NCI-H2196 treated with DMSO at 0.1 percent for 48 hours (cell line): ENCODE results near the gene SOX2.

ENCODE experiments used
- DNase-seq: peaks from one replicate; lab custom pipeline; 2025; ENCODE audit not compliant: unreplicated experiment; lab: John Stamatoyannopoulos, UW

The SOX2 gene

DNA sequence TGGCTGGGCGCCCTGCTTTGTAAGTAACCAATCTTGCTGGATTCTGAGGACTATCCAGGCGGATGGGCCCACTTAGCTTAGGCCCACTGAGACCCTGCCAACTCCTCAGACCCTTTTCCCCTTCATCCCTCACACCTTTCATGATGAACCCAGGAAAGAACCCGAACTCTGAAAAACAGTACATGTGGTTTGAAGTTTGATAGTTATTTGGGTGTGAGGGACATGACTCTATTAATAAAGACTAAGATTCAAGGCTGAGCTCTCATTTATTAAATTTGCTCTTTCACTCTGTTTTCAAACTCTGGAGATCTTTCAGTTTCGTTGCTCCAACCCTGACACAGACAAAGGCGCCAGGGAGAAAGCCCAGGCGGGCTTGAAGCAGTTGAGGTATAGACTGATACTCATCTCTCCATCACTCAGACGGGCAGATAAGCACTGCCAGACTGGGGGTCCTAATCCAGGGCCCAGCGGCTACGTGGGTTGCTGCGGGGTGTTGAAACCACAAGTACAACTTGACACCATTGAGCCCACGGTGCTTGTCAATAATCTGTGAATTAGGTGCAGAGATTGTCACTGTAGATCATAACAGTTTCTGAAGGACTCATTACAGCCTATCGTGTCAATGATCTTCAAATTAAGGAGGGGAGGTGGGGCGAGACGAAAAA, 7.2 kb upstream of the SOX2 start:
- DNase-seq: no peak

DNA sequence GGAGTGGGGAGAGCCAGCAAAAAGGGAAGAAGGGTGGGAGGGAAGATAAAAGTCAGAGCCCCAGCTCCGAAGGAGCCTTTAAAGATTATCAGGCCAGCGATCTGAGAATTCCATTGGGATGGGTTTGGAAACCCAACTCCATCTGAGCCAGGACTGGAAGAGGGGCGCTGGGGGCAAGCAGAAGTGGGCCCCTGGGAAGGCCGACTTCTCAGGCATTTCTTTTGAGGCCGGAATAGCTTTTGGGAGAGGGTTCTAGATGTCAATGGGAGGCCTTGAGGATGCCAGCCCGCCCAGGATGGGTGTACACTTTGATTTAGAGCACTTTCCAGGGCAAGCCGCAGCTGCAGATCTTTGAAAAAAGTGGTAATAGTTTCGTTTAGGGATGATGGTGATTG, 6.6 kb upstream of the SOX2 start:
- no peak for DNase-seq

DNA sequence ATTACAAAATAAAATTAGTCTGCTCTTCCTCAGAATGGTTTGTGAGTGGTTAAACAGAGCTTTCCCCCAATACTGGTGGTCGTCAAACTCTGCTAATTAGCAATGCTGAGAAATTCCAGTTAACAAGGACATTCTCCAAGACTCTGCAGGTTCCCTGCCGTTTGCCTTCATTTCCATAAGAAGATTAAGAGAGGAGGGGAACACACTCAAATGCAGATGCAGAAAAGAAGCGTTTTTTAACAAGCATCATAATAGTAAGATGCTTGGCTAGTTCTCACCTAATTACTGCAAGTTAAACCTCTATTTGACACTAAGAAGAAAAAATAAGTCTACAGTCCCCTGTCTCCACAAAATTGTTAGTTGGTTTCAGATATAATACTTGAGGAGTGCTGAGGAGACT, 3.7 kb upstream of the SOX2 start:
- DNase-seq: no peak

DNA sequence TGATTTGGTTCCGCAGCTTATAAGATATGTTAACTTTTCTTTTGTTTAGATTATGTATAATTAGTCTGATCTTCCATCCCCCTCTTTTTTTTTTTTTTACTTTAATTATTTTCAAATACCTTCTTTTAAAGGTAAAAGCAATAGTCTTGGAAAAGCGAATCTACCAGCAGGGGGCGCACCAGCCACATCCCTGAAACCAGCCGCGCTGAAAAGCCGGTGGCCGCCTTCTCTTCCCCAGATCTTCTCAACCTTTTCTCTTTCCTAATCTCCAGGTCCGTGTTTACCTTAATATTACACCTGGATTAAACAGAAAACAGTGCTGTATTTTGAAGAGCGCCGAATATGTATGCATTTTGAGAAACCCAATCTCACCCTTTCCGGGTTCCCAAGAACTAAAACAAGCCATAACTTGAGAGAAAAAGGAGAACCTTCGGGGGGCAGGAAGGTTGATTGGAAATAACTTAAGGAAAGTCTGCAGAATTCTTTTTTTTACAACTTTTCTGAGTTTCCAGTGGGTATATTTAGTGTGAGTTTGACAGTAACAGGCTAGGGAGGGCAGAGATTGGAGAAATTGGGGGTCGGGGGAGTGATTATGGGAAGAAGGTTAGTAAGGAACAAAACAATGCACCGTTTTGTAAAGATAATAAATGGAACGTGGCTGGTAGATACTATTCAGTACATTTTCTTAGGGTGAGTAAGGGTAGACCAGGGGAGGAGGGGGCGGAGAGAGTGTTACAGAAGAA, 2.0 kb upstream of the SOX2 start:
- peak; percentile 75 for DNase-seq

DNA sequence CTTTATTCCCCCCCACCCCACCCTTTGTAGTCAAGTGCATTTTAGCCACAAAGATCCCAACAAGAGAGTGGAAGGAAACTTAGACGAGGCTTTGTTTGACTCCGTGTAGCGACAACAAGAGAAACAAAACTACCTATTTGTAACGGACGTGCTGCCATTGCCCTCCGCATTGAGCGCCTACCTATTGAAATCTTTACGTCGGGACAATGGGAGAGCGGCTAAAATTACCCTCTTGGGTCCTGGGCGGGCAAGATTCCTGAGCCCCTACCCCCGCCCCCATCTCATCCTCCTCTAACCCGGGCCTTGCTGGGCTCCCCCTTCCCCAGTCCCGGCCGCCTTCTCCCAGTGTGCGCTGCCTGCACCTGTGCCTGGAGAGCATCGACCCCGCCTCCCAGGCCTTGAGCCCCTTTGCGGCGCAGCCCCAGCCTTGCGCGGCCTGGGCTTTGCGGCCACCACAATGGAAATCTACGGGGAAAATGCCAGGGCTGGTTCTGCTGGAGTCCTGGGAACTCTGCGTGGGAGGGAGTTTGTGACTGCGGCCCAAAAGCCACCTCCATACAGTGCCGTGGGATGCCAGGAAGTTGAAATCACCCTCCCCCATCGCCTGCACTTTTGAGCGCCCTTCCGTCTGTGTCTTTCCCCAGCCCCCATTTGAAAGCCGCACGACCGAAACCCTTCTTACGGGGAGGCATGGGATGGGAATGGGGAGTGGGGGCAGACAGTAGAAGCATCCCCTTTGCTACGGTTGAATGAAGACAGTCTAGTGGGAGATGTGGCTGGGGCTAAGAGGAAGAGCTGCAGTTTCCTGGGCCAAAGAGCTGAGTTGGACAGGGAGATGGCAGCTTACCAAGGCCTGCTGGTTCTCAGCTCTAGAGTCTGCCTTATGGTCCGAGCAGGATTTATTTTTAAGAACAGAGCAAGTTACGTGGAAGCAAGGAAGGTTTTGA, 1.1 kb upstream of the SOX2 start:
- DNase-seq: peak; percentile 81

DNA sequence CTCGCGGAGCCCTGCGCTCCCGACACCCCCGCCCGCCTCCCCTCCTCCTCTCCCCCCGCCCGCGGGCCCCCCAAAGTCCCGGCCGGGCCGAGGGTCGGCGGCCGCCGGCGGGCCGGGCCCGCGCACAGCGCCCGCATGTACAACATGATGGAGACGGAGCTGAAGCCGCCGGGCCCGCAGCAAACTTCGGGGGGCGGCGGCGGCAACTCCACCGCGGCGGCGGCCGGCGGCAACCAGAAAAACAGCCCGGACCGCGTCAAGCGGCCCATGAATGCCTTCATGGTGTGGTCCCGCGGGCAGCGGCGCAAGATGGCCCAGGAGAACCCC, 464 bp downstream of the SOX2 start:
- no peak for DNase-seq

DNA sequence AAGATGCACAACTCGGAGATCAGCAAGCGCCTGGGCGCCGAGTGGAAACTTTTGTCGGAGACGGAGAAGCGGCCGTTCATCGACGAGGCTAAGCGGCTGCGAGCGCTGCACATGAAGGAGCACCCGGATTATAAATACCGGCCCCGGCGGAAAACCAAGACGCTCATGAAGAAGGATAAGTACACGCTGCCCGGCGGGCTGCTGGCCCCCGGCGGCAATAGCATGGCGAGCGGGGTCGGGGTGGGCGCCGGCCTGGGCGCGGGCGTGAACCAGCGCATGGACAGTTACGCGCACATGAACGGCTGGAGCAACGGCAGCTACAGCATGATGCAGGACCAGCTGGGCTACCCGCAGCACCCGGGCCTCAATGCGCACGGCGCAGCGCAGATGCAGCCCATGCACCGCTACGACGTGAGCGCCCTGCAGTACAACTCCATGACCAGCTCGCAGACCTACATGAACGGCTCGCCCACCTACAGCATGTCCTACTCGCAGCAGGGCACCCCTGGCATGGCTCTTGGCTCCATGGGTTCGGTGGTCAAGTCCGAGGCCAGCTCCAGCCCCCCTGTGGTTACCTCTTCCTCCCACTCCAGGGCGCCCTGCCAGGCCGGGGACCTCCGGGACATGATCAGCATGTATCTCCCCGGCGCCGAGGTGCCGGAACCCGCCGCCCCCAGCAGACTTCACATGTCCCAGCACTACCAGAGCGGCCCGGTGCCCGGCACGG, 991 bp downstream of the SOX2 start:
- peak; percentile 48 for DNase-seq

DNA sequence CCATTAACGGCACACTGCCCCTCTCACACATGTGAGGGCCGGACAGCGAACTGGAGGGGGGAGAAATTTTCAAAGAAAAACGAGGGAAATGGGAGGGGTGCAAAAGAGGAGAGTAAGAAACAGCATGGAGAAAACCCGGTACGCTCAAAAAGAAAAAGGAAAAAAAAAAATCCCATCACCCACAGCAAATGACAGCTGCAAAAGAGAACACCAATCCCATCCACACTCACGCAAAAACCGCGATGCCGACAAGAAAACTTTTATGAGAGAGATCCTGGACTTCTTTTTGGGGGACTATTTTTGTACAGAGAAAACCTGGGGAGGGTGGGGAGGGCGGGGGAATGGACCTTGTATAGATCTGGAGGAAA, 1.5 kb downstream of the SOX2 start:
- DNase-seq: no peak

DNA sequence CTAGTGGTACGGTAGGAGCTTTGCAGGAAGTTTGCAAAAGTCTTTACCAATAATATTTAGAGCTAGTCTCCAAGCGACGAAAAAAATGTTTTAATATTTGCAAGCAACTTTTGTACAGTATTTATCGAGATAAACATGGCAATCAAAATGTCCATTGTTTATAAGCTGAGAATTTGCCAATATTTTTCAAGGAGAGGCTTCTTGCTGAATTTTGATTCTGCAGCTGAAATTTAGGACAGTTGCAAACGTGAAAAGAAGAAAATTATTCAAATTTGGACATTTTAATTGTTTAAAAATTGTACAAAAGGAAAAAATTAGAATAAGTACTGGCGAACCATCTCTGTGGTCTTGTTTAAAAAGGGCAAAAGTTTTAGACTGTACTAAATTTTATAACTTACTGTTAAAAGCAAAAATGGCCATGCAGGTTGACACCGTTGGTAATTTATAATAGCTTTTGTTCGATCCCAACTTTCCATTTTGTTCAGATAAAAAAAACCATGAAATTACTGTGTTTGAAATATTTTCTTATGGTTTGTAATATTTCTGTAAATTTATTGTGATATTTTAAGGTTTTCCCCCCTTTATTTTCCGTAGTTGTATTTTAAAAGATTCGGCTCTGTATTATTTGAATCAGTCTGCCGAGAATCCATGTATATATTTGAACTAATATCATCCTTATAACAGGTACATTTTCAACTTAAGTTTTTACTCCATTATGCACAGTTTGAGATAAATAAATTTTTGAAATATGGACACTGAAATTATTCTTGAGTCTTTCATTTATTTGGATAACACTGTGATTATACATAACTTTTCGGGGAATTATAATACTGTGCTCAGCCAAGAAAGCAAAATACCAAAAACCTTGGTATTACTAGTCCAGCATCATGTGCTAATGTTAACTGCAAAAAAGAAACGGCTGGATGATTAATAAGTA, 2.2 kb downstream of the SOX2 start:
- DNase-seq: no peak

DNA sequence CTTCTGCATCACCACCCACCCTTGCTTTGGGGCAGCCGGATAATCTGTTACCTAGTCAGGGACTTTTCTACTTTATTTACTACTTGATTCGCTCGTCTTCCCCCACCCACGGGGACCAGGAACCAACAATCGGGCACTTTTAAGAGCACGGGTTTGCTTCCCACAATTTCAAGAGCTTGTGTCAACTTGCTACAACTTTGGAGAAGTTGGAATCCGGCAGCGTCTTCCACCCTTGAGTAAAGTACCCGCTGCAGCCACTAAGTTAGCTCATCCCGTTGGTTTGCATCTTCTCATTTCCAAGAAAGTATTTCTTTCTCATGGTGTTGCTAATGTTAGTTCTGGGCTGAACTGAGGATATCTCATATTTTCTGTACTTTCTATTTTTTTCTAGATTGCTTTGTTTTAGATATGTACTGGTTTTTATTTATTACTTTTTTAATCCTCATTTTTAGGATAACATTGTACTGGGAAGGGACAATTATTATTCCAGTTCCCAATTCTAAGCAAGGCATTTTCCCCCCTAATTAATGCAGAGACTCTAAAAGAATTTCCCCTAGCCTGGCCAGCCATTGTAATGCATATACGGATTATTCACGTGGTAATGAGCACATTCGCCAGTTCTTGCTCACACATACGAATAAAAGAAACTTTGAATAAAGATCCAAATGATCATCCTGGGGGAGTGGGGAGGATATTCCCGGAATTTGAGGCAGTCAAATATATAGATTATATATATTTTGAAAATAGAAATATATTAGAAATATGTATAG, 4.0 kb downstream of the SOX2 start:
- DNase-seq: no peak

DNA sequence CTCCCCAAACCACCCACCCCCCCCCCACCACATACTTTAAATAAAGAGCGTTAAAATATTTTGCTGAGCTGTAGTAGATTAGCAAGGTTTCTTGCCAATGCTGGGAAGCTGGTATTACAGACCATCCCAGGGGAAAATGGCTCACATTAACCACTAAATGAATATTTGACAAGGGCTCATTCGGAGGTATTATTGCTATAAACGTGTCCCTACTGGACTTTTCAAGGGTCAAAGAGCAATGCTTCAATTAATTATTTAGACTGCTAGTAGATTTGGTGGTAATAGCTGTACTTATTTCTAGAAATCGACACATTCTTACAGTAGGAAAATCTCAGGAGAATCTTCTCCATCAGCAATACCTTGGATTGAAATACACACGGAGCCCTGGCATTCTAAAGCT, 5.2 kb downstream of the SOX2 start:
- DNase-seq: no peak

DNA sequence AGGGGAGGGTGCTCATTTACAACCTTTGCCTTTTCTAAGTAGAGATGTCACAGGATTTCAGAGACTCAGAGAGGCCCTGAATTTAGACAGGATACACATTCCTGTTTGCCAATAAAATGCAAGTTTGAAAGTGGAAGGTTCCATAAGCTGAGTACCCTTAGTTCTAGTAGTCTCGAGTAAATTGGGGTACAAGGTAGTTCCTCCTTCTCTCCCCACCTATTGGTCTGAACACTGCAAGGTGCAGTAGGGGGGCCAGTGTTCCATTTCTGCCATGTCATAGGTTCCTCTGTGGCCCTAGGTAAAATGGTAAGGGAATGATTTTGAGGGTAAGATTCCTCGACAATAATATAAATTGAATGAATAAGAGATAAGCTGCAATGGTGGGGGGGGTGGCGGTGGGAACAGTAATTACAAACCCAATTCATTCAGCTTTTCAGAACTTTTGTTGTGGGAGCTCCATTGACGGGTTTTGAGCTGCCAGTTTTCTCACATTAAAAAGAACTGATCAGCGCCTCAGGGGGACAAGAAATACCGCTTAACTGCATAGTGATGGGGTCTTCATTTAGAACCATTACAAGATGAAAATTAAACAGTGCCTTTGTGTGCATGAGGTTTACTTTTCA, 5.9 kb downstream of the SOX2 start:
- no peak for DNase-seq

DNA sequence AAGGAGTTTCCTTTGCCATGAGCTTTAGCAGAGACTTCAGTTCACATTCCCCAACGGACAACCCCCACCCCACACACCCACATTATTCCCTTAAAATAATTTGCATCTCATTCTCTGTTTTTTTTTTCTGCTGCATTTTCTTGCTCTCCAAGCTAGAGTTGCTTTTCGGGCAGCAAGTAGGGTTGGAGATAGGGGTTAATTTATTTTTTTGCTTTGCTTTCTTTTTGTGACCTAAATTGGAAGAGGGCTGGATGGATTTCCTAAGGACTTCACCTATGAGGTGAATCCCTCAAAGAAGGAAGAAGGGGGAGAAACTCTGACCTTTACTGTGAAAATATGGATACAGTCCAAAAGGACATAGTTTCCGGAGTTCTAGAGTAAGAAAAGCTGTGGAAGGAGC, 6.6 kb downstream of the SOX2 start:
- DNase-seq: no peak

DNA sequence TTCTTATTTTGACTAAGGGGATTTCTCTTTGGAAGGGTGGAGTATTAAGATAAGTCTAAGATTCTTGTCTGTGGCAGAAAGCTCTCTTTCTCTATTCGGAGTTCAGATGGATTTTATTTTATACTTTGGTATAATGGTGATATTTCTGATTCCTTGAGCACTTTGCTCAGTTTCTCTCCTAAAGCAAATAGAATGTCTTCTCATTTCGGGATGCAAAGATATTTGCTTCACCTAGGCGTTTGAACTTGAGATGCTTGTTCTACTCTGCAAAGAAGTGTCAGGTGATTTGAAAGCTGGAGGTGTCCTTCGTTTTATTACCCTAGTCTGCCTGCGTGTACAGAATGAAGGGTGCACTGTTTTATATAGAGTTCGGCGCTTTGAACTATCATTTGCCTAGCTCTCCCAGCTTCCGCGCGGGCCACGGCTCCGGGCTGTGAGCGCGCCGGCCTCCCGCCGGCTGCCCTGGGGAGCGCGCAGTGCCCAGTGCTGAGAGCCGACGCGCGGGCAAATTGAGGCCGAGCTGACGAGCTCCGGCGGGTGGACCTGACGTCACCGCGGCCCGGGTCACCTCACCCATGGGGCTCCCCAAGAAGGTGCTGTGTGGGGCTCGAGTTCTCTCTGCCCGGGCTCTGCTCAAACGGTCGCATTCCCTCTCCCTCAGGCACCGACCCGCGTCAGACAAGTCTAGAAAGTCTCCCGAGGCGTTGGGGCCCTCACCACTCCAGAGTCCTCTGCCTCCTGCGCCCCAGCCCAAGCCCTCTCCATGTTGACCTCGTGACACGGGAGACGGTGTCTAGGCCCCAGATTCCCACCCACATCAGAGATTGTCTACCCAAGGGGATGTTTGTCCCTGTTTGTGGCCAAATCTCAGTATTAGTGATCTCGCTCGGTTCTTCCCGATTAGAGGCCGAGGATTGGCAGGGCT, 7.5 kb downstream of the SOX2 start:
- peak; percentile 40 for DNase-seq

DNA sequence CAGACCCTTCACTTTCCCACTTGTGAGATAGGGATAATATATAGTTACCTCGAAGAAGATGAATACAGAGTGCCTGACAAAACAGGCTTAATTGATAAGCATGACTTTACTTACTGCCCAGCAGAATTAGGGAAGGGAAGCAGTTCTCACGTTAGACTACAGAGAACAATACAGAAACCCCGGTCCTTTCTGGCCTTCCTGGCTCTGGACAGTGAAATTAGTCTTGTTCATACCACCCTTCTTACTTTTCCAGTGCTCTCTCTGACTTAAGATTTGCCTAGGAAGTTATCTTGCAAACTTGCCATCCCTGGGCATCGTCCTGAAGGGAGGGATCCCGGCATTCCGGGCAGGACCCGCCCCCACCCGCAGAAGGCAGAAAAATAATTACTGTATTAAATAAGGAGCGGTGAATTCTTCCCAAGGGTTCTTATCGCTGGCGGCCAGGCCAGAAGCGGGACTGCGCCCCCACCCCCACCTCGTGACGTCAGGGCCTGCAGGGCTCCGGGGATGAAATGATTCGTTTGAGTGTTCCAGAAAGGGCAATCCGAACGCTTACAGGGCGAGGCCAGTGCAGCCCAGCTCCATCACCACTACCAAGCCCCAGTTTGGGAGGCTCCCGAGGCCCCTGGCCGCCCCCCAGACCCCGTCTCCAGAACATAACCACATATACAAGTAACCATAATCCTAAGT, 8.4 kb downstream of the SOX2 start:
- DNase-seq: no peak

DNA sequence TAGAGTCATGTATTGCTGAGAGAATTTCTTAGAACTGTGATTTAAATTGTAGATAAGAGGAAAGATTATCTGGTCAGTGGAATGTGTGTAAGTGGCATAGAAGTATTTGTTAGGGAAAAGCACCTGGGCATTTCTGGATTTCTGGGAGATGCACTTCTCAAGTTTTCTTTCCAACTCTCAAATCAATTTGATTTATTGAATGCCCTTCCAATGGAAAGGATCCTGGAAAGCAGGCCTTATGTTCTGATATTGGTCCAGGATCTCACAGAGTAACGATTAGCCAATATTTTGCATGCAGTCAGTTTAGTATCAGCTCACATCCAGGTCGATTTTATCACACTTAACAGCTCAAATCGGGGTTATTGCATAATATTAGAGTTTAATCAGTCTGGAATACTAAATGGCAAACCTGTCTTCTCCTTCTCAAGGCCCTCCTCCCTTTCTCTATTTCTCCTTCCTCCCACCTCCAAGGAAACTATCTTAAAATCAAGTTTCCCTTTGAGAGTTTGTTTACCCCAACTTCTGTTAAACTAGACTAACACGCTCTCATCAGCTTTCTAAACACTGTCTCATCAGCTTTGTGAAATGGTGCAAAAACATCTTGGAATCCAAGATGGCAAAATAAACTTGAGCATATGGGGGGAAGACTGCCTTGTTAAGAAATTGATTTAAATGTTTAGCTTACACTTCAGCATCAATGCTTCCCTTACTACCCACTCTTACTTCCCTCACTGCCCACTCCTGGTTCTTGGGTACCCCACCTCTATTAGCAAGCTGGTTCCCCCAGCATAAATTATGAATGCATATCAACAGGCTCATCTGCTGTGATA, 9.5 kb downstream of the SOX2 start:
- no peak for DNase-seq

DNA sequence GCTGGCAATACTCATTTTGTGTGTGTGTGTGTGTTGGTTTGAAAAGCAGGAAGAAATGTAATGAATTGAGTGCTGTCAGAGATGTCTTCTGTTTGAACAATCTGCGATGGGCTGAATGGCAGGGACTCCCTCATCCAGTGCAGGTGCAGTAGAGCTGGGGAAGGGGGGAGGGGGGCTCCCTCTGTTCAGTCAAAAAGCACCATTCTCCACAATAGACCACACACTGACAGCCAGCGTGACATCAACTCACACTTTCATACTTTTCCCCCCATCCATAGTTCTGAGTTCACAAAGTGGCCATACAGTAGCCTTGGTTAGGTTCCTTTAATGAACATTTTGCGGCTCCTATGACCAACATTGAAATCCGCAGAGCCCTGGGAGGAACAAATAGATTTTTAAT, 10.4 kb downstream of the SOX2 start:
- no peak for DNase-seq
